HG03520 (cell line): ENCODE data around the gene LEUTX.
"Not testable (repeated sequence)": the region's sequence is repeated elsewhere in the genome, so short reads cannot be mapped to it uniquely, and the experiment has no call there.

Experiments used
- ATAC-seq: cut with Tn5 transposase; IDR thresholded peaks from one replicate; pipeline ENCODE4 v1.9.1; 2021; ENCODE audit warnings: mild to moderate bottlenecking, moderate library complexity; ENCODE audit not compliant: unreplicated experiment

LEUTX gene

GRCh38 chr19:39768786-39769185 is 9.9 kb upstream of the LEUTX start:
- ATAC-seq, result no peak

DNA sequence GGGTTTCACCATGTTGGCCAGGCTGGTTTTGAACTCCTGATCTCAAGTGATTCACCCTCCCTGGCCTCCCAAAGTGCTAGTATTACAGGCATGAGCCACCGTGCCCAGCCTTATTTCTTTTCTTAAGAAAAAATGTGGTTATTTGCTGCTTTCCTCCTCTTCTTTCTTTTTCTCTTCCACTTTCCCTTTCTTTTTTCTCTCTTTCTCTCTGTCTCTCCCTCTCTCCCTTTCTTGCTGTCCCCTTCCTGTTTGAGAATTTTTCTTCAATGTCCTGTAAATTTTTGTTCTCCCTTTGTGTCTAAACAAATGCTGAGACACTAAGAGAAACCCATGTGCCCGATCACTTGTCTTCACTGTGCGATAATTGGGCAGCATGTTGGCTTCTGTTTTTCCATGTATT is 2.2 kb downstream of the LEUTX start:
- no peak for ATAC-seq

DNA sequence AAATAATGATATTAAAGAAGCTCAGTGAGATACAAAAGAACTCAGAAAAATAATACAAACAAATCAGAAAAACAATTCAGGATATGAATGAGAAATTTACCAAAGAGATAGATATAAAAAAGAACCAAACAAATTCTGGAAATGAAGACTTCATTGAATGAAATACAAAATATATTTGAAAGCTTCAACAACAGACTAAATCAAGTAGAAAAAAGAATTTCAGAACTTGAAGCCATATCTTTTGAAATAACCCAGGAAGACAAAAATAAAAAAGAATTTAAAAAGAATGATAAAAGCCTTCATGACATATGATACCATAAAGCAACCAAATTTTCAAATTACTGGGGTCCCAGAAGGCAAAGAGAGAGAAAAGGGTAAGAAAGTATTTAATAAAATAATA is 9.6 kb downstream of the LEUTX start:
- ATAC-seq, result no peak

GRCh38 chr19:39792999-39793546 is 14.4 kb downstream of the LEUTX start:
- ATAC-seq, result no peak

DNA sequence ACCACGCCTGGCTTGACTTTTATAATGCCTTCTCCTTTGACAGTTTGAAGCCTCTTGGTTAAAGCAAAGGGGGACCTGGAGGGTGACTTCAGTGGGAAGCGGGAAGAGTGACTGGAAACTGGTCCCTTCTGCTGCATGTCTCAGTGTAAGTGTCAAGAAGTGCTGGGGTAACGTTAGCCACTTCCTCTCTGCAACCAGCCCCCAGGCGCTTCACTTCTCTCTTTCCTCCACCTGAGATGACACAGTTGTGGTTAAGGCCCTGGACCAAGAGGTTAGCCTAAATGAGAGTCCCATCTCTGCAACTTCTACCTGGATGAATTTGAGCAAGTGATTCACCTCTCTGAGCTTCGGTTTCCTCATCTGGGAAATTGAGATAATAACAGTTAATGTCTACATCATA is 16.3 kb downstream of the LEUTX start:
- no peak for ATAC-seq

- ATAC-seq, result no peak
Observed at GRCh38 chr19:39796000-39796498, 17.4 kb downstream of the LEUTX start.

DNA sequence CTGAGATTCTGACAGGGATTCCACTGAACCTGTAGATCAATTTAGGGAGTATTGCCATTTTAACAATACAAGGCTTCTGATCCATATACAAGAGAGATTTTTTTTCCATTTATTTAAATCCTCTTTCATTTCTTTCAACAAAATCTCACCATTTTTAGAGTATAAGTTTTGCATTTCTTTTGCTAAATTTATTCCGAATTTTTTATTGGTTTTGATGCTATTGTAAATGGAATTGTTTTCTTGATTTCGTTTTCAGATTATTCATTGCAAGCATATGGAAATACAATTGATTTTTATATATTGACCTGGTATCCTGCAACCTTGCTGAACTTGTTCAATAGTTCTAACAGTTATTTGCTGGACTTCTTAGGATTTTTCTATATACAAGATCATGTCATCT is 18.4 kb downstream of the LEUTX start:
- ATAC-seq, result no peak

DNA sequence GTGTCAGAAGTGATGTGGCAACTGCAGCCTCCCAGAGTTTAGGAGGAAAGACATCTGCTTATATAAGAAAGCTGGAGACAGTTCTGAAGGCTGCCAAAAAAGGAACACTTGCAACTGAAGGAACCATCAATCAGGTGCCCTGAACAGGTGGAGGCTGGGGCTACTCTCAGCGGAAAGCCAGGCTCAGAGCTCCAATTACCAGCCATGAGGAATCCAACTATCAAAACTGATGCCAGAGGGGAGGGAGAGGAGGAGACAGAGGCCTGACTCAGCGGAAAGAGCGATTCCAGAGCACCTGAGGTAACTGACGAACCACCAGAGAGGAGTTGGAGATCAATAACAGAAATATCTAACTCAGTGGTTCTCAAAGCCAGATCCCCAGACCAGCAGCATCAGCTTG is 24.3 kb downstream of the LEUTX start:
- ATAC-seq, result no peak

GRCh38 chr19:39805104-39805503 is 26.4 kb downstream of the LEUTX start:
- ATAC-seq, result no peak

- no peak for ATAC-seq
Observed at GRCh38 chr19:39807846-39808364, 29.3 kb downstream of the LEUTX start.

GRCh38 chr19:39808688-39809087 is 30.0 kb downstream of the LEUTX start:
- not testable (repeated sequence) for ATAC-seq

- ATAC-seq, result no peak
Observed at GRCh38 chr19:39809368-39809767, 30.7 kb downstream of the LEUTX start.

GRCh38 chr19:39810424-39810823 is 31.8 kb downstream of the LEUTX start:
- ATAC-seq, result no peak

DNA sequence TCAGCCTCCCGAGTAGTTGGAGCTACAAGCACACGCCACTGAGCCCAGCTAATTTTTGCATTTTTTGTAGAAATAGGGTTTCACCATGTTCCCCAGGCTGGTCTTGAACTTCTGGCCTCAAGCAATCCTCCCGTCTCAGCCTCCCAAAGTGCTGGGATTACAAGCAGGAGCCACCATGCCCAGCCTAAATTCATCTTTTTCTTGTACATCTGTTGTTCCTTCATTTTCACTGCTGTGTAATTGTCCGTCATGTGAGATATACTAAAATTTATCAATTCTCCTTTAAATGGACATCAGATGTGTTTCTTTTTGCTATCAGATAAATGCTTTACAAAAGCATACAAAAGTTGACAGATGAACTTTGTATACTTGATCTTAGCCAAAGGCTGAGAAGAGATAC is 32.4 kb downstream of the LEUTX start:
- no peak for ATAC-seq

DNA sequence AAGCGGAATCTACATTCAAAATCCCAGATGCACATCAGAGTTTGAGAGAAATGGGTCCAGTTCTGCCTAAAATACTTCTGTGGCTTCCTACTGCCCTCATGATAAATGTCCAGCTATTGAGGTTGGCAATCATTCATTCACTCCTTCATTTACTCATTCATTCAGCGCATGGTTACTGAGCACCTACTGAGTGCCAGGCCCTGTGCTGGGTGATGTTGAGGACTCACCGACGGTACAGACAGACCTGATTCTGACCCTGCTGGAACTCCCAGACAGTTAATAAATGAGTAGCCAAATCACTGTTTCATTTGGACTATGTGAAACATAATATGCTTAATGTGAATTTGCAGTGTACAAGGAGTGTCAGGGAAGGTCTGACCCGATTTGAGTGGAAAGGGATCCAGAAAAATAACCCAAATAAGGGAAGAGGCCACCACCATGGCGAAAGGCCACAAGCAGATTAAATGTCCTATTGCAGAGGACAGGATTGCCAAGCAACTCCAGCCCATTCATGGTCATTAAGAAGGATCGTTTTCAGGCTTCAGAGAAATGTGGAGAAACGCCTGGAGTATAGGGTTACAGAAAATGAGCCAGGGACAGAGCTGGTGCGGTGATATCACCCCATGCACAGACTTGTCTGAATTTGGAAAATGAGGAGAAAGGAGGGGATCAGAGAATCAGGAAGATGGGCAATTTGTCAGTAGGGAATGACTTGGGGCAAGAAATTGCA is 34.8 kb downstream of the LEUTX start:
- ATAC-seq, result no peak

GRCh38 chr19:39814111-39814510 is 35.5 kb downstream of the LEUTX start:
- not testable (repeated sequence) for ATAC-seq

DNA sequence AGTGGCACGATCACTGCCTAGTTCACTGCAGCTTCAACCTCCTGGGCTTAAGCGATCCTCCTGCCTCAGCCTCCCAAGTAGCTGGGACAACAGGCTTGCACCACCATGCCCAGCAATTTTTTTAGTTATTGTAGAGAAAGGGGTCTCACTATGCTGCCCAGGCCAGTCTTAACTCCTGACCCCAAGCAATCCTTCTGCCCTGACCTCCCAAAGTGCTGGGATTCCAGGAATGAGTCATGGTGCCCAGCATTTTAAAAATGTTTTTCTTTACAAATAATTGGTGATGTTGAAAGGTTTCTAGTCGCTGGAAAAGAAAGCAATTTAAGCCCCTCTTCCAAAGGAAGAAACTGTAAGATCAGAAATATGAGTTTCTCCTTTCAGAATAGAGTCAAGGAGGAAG is 35.9 kb downstream of the LEUTX start:
- no peak for ATAC-seq

- no peak for ATAC-seq
Observed at GRCh38 chr19:39816287-39817048, 37.8 kb downstream of the LEUTX start.

DNA sequence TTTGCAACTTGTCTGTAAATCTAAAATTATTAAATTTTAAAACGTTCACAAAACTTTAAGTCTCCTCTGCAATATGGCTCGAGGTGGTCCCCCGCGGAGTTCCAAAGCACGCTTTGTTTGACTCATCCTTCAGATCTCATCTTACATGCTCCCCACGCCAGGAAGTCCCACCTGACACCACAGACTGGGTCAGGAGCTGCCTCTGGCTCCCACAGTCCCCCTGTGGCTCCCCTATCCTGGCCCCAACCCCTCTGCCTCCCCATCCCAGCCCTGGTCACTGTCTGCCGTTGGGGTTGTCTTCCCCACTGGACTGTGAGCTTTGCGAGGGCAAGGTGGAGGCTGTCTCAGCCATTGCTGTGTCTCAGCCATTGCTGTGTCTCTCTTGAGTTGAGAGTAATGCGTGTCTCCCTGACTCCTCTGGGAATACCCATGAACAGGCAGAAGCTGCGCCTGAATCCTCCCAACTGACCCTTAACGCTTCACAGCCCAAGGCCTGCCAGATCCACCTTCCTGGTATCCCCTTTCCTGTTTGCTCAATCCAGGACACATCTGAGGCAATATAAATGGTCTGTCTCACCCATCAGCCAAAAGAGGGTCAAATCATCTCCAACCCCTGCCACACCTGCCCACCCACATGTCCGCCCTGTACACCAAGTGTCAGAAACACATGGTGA is 39.4 kb downstream of the LEUTX start:
- ATAC-seq, result no peak

- ATAC-seq, result peak; percentile 43
Observed at GRCh38 chr19:39818626-39819097, 40.0 kb downstream of the LEUTX start.

- no peak for ATAC-seq
Observed at GRCh38 chr19:39819786-39820185, 41.1 kb downstream of the LEUTX start.
